ENCODE results near the gene RABGEF1.

- no peak for TF ChIP-seq EZH2 (IDR thresholded peaks at IDR 0.05)
- TF ChIP-seq CTCF (IDR thresholded peaks at IDR 0.05) = no peak
- TF ChIP-seq EZH2phosphoT487 (IDR thresholded peaks at IDR 0.05) = no peak
Measured at GRCh38 chr7:66731986-66732385, 8.5 kb upstream of the RABGEF1 start.

Data from neural progenitor cell (in vitro differentiated cells).